Inferior parietal cortex (tissue), 1 donor: ENCODE measurements around the gene AVPR1A.

ENCODE experiments used
- DNase-seq: peaks from one replicate; pipeline ENCODE4 v3.0.0-alpha.2; 2016; ENCODE audit errors: extremely low spot score

AVPR1A gene

GRCh38 chr12:63095369-63095980 is 55.5 kb downstream of the AVPR1A start:
- no peak for DNase-seq

GRCh38 chr12:63093711-63094110 is 57.3 kb downstream of the AVPR1A start:
- no peak for DNase-seq

- no peak for DNase-seq
These were observed 57.9 kb downstream of the AVPR1A start for GRCh38 chr12:63093084-63093483.
